MM.1S (cell line): ENCODE results near the gene CD34.

Source experiments
- DNase-seq: peaks from one replicate; pipeline ENCODE4 v3.0.0-alpha.2; 2015
- H2AFZ ChIP-seq: fragments of 300-600 bp; sonication (generic); 2 replicates; pipeline ENCODE4 v1.6.0; 2016; ENCODE audit warnings: antibody characterized with exemption, low read length
- H3F3A ChIP-seq: fragments of 300-600 bp; sonication (generic); 2 replicates; pipeline ENCODE4 v1.6.1; 2016; ENCODE audit warnings: mild to moderate bottlenecking, antibody characterized with exemption, low read length, moderate library complexity, mixed read lengths; ENCODE audit not compliant: insufficient read depth
- H3K27ac ChIP-seq: fragments of 300-600 bp; sonication (generic); 2 replicates; pipeline ENCODE4 v1.5.1; 2016; ENCODE audit warnings: mild to moderate bottlenecking, low read length
- H3K27me3 ChIP-seq: fragments of 300-600 bp; sonication (generic); replicated peaks from 2 replicates; pipeline ENCODE4 v1.6.0; 2016; ENCODE audit warnings: low read length; ENCODE audit not compliant: insufficient read depth
- H3K36me3 ChIP-seq: fragments of 300-600 bp; sonication (generic); replicated peaks from 2 replicates; pipeline ENCODE4 v1.6.1; 2016; ENCODE audit warnings: mild to moderate bottlenecking, low read length, mixed read lengths; ENCODE audit not compliant: insufficient read depth
- H3K4me1 ChIP-seq: fragments of 300-600 bp; sonication (generic); 2 replicates; pipeline ENCODE4 v1.6.1; 2016; ENCODE audit warnings: low read length, mixed read lengths
- H3K4me2 ChIP-seq: fragments of 300-600 bp; sonication (generic); 2 replicates; pipeline ENCODE4 v1.6.0; 2016; ENCODE audit warnings: low read depth, low read length
- H3K4me3 ChIP-seq: fragments of 300-600 bp; sonication (generic); 2 replicates; pipeline ENCODE4 v1.5.1; 2016; ENCODE audit warnings: low read length, mixed read lengths
- H3K79me2 ChIP-seq: fragments of 300-600 bp; sonication (generic); 2 replicates; pipeline ENCODE4 v1.6.1; 2016; ENCODE audit warnings: mixed run types, low read length, mixed read lengths
- H3K9ac ChIP-seq: fragments of 300-600 bp; sonication (generic); 2 replicates; pipeline ENCODE4 v1.6.1; 2016; ENCODE audit warnings: low read length, mixed read lengths
- H3K9me2 ChIP-seq: fragments of 300-600 bp; sonication (generic); replicated peaks from 2 replicates; pipeline ENCODE4 v1.6.1; 2016; ENCODE audit warnings: mild to moderate bottlenecking, low read length, mixed read lengths; ENCODE audit not compliant: insufficient read depth
- H3K9me3 ChIP-seq: fragments of 300-600 bp; sonication (generic); replicated peaks from 2 replicates; pipeline ENCODE4 v1.6.1; 2016; ENCODE audit warnings: mild to moderate bottlenecking, low read length, mixed read lengths; ENCODE audit not compliant: insufficient read depth
- H4K20me1 ChIP-seq: fragments of 300-600 bp; sonication (generic); 2 replicates; pipeline ENCODE4 v1.6.1; 2016; ENCODE audit warnings: mild to moderate bottlenecking, low read length, moderate library complexity, mixed read lengths; ENCODE audit not compliant: insufficient read depth
- EZH2 ChIP-seq: fragments of 300-600 bp; sonication (generic); optimal IDR thresholded peaks from 2 replicates; pipeline ENCODE3; 2017; ENCODE audit warnings: low read depth, mild to moderate bottlenecking, antibody characterized with exemption, low read length, mixed read lengths
- EZH2phosphoT487 ChIP-seq: fragments of 300-600 bp; sonication (generic); IDR thresholded peaks from 2 replicates; pipeline ENCODE4 v1.6.1; 2018; ENCODE audit warnings: antibody characterized with exemption, low read length
- TF ChIP-seq, protein P1 (sequence below): fragments of 300-600 bp; sonication (generic); IDR thresholded peaks from 2 replicates; pipeline ENCODE4 v1.5.1; 2016; ENCODE audit warnings: antibody characterized with exemption, low read length, mixed read lengths

The CD34 gene

DNA sequence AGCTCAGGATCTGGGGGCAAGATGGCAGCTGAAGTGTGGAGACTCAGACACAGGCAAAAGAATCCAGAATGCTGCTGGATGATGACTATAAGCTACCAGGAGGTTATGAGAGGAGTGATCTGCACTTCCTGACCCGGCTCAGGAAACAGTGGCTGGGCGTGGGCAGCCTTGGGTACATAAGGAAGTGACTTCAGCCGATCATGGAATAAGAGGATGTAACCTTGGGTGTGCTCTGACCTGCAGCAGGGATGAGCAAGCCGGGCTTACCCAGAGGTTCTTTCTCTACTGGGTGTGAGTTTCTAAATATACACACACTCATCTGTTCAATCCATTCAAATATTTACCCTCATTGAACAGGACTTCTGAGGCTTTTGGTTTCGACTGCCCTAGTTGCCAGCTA is 62.7 kb downstream of the CD34 start:
- Histone ChIP-seq H3K27ac (no peak overlapping the region), H3K79me2 (peaks cover 93% of the 10 kb centered on the region), H3F3A (no peaks in the 10 kb centered on the region), H3K9me3 (no peaks in the 10 kb centered on the region), H3K9ac (no peak overlapping the region), H3K4me1 (peaks cover 12% of the 10 kb centered on the region; the same call in 1 of the 2 replicates), H3K4me2 (no peak overlapping the region), H2AFZ (no peak overlapping the region), H3K27me3 (no peaks in the 10 kb centered on the region), H3K9me2 (no peaks in the 10 kb centered on the region), H3K36me3 (no peaks in the 10 kb centered on the region), H3K4me3 (no peak overlapping the region), H4K20me1 (no peaks in the 10 kb centered on the region)
- no peak for DNase-seq
- no peak for TF ChIP-seq EZH2

DNA sequence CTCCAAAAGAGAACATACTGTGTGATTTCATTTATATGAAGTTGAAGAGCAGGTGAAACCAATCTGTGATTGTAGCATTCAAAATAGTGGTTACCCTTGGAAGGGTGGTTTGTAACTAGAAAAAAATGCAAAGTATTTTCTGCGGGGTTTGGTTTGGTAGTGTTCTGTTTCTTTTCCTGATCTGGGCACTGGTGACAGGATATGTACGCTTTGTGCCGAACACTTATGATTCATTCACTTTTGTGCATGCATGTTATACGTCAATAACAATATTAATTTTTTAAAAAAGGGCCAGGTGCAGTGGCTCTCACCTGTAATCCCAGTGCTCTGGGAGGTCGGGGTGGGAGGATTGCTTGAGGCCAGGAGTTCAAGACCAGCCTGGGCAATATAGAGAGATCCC is 63.8 kb downstream of the CD34 start:
- Histone ChIP-seq H3K9ac (no peak overlapping the region), H4K20me1 (no peaks in the 10 kb centered on the region), H3K4me2 (no peak overlapping the region), H3F3A (no peaks in the 10 kb centered on the region), H3K9me2 (no peaks in the 10 kb centered on the region), H3K27me3 (no peaks in the 10 kb centered on the region), H3K4me3 (no peak overlapping the region), H3K27ac (no peak overlapping the region), H3K9me3 (no peaks in the 10 kb centered on the region), H3K36me3 (no peaks in the 10 kb centered on the region), H3K79me2 (peaks cover 89% of the 10 kb centered on the region), H2AFZ (no peak overlapping the region), H3K4me1 (peaks cover 12% of the 10 kb centered on the region; the same call in 1 of the 2 replicates)
- no peak for DNase-seq
- TF ChIP-seq EZH2phosphoT487 (no peak), EZH2 (no peak)
- TF ChIP-seq, protein P1, sequence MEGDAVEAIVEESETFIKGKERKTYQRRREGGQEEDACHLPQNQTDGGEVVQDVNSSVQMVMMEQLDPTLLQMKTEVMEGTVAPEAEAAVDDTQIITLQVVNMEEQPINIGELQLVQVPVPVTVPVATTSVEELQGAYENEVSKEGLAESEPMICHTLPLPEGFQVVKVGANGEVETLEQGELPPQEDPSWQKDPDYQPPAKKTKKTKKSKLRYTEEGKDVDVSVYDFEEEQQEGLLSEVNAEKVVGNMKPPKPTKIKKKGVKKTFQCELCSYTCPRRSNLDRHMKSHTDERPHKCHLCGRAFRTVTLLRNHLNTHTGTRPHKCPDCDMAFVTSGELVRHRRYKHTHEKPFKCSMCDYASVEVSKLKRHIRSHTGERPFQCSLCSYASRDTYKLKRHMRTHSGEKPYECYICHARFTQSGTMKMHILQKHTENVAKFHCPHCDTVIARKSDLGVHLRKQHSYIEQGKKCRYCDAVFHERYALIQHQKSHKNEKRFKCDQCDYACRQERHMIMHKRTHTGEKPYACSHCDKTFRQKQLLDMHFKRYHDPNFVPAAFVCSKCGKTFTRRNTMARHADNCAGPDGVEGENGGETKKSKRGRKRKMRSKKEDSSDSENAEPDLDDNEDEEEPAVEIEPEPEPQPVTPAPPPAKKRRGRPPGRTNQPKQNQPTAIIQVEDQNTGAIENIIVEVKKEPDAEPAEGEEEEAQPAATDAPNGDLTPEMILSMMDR: no peak

DNA sequence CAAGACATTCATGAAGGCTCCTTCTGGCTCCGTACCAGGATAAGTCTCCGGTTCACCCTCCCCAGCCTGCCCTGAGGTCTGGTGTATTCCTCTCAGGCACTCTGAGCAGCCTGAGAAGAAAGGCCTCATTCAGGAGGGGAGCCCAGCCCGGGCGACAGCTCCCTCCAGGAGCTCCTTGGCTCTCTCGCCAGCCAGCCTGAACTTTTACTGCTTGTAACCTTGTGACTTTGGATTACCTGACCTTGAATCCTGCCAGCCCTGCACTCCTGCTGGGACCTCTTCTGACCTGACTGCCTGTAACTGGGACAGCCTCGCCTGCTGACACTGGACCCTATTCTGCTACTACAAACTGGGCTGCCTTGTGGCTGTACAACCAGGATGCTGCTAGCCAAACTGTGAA is 65.8 kb downstream of the CD34 start:
- Histone ChIP-seq H3K9me3 (no peaks in the 10 kb centered on the region), H3K27ac (no peak overlapping the region), H3F3A (no peaks in the 10 kb centered on the region), H4K20me1 (no peaks in the 10 kb centered on the region), H3K9ac (no peak overlapping the region), H3K36me3 (no peaks in the 10 kb centered on the region), H3K27me3 (no peaks in the 10 kb centered on the region), H3K4me1 (peaks cover 12% of the 10 kb centered on the region; the same call in 1 of the 2 replicates), H3K4me3 (no peak overlapping the region), H3K79me2 (peaks cover 77% of the 10 kb centered on the region), H2AFZ (no peak overlapping the region), H3K9me2 (no peaks in the 10 kb centered on the region), H3K4me2 (no peak overlapping the region)
- TF ChIP-seq, protein P1: no peak
- no peak for TF ChIP-seq EZH2phosphoT487
- no peak for TF ChIP-seq EZH2
- DNase-seq: no peak

DNA sequence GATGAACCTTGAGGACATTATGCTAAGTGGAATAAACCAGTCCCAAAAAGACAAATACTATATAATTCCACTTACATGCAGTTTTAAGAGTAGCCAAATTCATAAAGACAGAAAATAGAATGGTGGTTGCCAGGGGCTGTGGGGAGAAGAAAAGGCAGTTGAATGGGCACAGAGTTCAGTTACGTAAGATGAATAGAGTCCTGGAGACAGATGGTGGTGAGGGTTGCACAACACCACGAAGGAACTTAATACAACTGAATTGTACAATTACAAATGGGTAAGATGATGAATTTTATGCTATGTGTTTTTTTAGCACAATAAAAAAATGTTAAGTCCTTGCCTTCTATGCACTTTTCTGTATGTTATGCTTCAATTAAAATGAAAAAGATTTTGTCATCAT is 66.6 kb downstream of the CD34 start:
- no peak overlapping the region for H2AFZ ChIP-seq
- H3K79me2 ChIP-seq: peaks cover 75% of the 10 kb centered on the region
- no peak overlapping the region for H3K9ac ChIP-seq
- TF ChIP-seq EZH2 (no peak), EZH2phosphoT487 (no peak)
- TF ChIP-seq, protein P1: no peak
- H3K9me2 ChIP-seq: no peaks in the 10 kb centered on the region
- H3K4me3 ChIP-seq: no peak overlapping the region
- H3K27me3 ChIP-seq: no peaks in the 10 kb centered on the region
- peaks cover 10% of the 10 kb centered on the region; the same call in 1 of the 2 replicates for H3K4me1 ChIP-seq
- no peaks in the 10 kb centered on the region for H3K36me3 ChIP-seq
- no peaks in the 10 kb centered on the region for H3K9me3 ChIP-seq
- H3K27ac ChIP-seq: no peak overlapping the region
- no peaks in the 10 kb centered on the region for H3F3A ChIP-seq
- H3K4me2 ChIP-seq: no peak overlapping the region
- H4K20me1 ChIP-seq: no peaks in the 10 kb centered on the region
- no peak for DNase-seq
